K562 (cell line): ENCODE data around the gene PUM1. TPM values are rescaled to one million over a fixed set of nuclear protein-coding genes. Genes with fewer than 3 reads are reported as not detected.
A peak's percentile ranks its signal among the peaks of the same experiment; 100 is the strongest.

ENCODE experiments used
- ATAC-seq: fragments of 200-7000 bp; cut with Tn5 transposase; 3 replicates; pipeline ENCODE4 v1.9.1; 2020; ENCODE audit warnings: moderate library complexity
- BruUV-seq: library from RNA; stranded (reverse); fragments of 400-500 nt; replicated peaks from 2 replicates; lab custom pipeline; 2021; lab: Mats Ljungman, UMichigan
- CTCF ChIA-PET: fragments of 300-600 bp; formaldehyde crosslinking; extraction: SDS; loops from one replicate; lab custom pipeline; 2021; ENCODE audit warnings: low intra/inter-chr PET ratio; lab: Yijun Ruan, JAX
- POLR2A ChIA-PET: fragments of 300-600, 350-650 bp; sonication (Branson Sonifier 250); formaldehyde crosslinking; extraction: SDS; loops from one replicate; lab custom pipeline; 2021; ENCODE audit warnings: antibody characterized with exemption, inconsistent platforms; lab: Yijun Ruan, JAX
- DNase-seq, 4 experiments: peaks; one replicate each; pipeline versions ENCODE4 v3.0.0 to v3.0.0-alpha.2; 2011 to 2018; ENCODE audit warnings: low spot score in 3 of 4, mixed read lengths in 3 of 4; ENCODE audit errors: extremely low read depth in 1 of 4
- FAIRE-seq: peaks from 2 replicates; lab custom pipeline; 2011; peaks lifted over from hg19 to GRCh38; lab: Jason Lieb, UNC
- H2AFZ ChIP-seq: 2 replicates; pipeline ENCODE4 v1.6.0; 2011; ENCODE audit warnings: low read depth, low read length, control low read depth, inconsistent platforms
- H3K27ac ChIP-seq: fragments of 200-600 bp; 3 replicates; pipeline ENCODE4 v1.8.0; 2011; ENCODE audit warnings: low read depth, mild to moderate bottlenecking, control low read depth, inconsistent platforms, low read length, moderate library complexity, mixed read lengths; ENCODE audit errors: extremely low read depth
- H3K27me3 ChIP-seq, 2 experiments: fragments of 300-600 bp in 1 of 2; 2 replicates in 1 of 2; 3 replicates in 1 of 2; pipeline versions ENCODE4 v1.6.0 to v1.8.0; 2011; ENCODE audit warnings: inconsistent platforms in 2 of 2, low read length in 2 of 2, mild to moderate bottlenecking in 1 of 2, mixed read lengths in 1 of 2, moderate library complexity in 1 of 2; ENCODE audit not compliant: control insufficient read depth in 2 of 2, insufficient read depth in 2 of 2
- H3K36me3 ChIP-seq: fragments of 300-600 bp; 3 replicates; pipeline ENCODE4 v1.8.0; 2011; ENCODE audit warnings: mild to moderate bottlenecking, low read length, inconsistent platforms; ENCODE audit not compliant: control insufficient read depth, insufficient read depth
- H3K4me1 ChIP-seq, 2 experiments: fragments of 200-600 bp in 1 of 2; replicated peaks in 1 of 2; 2 replicates in 1 of 2; 3 replicates in 1 of 2; pipeline versions ENCODE4 v1.5.1 to v1.8.0; 2011; ENCODE audit warnings: inconsistent platforms in 2 of 2, low read length in 2 of 2, mild to moderate bottlenecking in 1 of 2, mixed read lengths in 1 of 2, moderate library complexity in 1 of 2; ENCODE audit not compliant: control insufficient read depth in 2 of 2, insufficient read depth in 2 of 2
- H3K4me2 ChIP-seq: 2 replicates; pipeline ENCODE4 v1.6.1; 2011; ENCODE audit warnings: low read length, control low read depth, inconsistent platforms, mixed read lengths; ENCODE audit not compliant: insufficient read depth
- H3K4me3 ChIP-seq: fragments of 200-600 bp; sonication (generic), shearing (Covaris generic); 2 replicates; pipeline ENCODE4 v1.5.1; 2016; ENCODE audit warnings: control low read depth, inconsistent platforms
- H3K79me2 ChIP-seq: fragments of 200-600 bp; 3 replicates; pipeline ENCODE4 v1.8.0; 2011; ENCODE audit warnings: low read length, inconsistent platforms; ENCODE audit not compliant: control insufficient read depth, insufficient read depth
- H3K9ac ChIP-seq, 2 experiments: 2 replicates each; pipeline versions ENCODE4 v1.6.0 to v1.6.1; 2011; ENCODE audit warnings: low read depth in 2 of 2, low read length in 2 of 2, control low read depth in 1 of 2, inconsistent platforms in 1 of 2, mild to moderate bottlenecking in 1 of 2, mixed read lengths in 1 of 2; ENCODE audit not compliant: insufficient read depth in 1 of 2
- H3K9me1 ChIP-seq: one replicate; pipeline ENCODE4 v1.6.0; 2011; ENCODE audit warnings: inconsistent platforms, mild to moderate bottlenecking, low read length, moderate library complexity; ENCODE audit not compliant: control insufficient read depth, insufficient read depth
- H3K9me3 ChIP-seq: replicated peaks from 2 replicates; pipeline ENCODE4 v1.5.1; 2011; ENCODE audit warnings: low read depth, low read length, inconsistent platforms; ENCODE audit not compliant: control insufficient read depth, insufficient read depth
- H4K20me1 ChIP-seq: replicated peaks from 2 replicates; pipeline ENCODE4 v1.6.1; 2011; ENCODE audit warnings: low read length, inconsistent platforms, mixed read lengths; ENCODE audit not compliant: control insufficient read depth, insufficient read depth
- ADNP ChIP-seq: fragments of 200-800 bp; sonication (Bioruptor generic); IDR thresholded peaks from 2 replicates; pipeline ENCODE4 v1.6.1; 2016; ENCODE audit warnings: missing genetic modification characterization, missing compliant biosample characterization
- BCOR ChIP-seq: fragments of 450-650 bp; IDR thresholded peaks from 2 replicates; pipeline ENCODE4 v1.6.1; 2016
- ERF ChIP-seq: fragments of 450-650 bp; formaldehyde crosslinking; IDR thresholded peaks from 2 replicates; pipeline ENCODE4 v1.4.0; 2020; ENCODE audit warnings: mild to moderate bottlenecking, mixed read lengths
- ETV1 ChIP-seq: fragments of 450-650 bp; conservative IDR thresholded peaks from 2 replicates; pipeline ENCODE4 v1.6.1; 2016; ENCODE audit warnings: missing genetic modification characterization, control low read depth, low read depth, missing compliant biosample characterization
- HDAC2 ChIP-seq: fragments of 450-650 bp; IDR thresholded peaks from 2 replicates; pipeline ENCODE4 v1.6.1; 2016; ENCODE audit warnings: mild to moderate bottlenecking
- MAZ ChIP-seq, 2 experiments: fragments of 450-650 bp in 1 of 2; sonication (generic) in 1 of 2; formaldehyde crosslinking; IDR thresholded peaks in 1 of 2; conservative IDR thresholded peaks in 1 of 2; 2 replicates each; pipeline versions ENCODE4 v1.4.0 to v1.5.0; 2020; ENCODE audit warnings: mild to moderate bottlenecking in 1 of 2, missing genetic modification reagents in 1 of 2
- NFATC3 ChIP-seq: fragments of 450-650 bp; IDR thresholded peaks from 2 replicates; pipeline ENCODE4 v1.6.1; 2017; ENCODE audit warnings: mild to moderate bottlenecking
- NR2C1 ChIP-seq, 2 experiments: fragments of 450-650 bp; IDR thresholded peaks; 2 replicates each; pipeline ENCODE4 v1.6.1; 2017; ENCODE audit warnings: mild to moderate bottlenecking in 2 of 2, antibody characterized with exemption in 1 of 2, inconsistent platforms in 1 of 2, missing compliant biosample characterization in 1 of 2, missing genetic modification characterization in 1 of 2
- RB1 ChIP-seq: fragments of 450-650 bp; IDR thresholded peaks from 2 replicates; pipeline ENCODE4 v1.6.1; 2017; ENCODE audit warnings: low read depth, mild to moderate bottlenecking
- RBM39 ChIP-seq: fragments of 200-400 bp; formaldehyde crosslinking; optimal IDR thresholded peaks from 2 replicates; pipeline ENCODE3; 2018; ENCODE audit warnings: low read depth, low read length
- TAF7 ChIP-seq: fragments of 450-650 bp; IDR thresholded peaks from 2 replicates; pipeline ENCODE4 v1.6.1; 2016; ENCODE audit warnings: missing genetic modification characterization, missing compliant biosample characterization
- TARDBP ChIP-seq: fragments of 450-650 bp; IDR thresholded peaks from 2 replicates; pipeline ENCODE4 v1.6.1; 2016
- ZKSCAN1 ChIP-seq: fragments of 150-350 bp; IDR thresholded peaks from 2 replicates; pipeline ENCODE4 v1.6.1; 2016; ENCODE audit warnings: low read depth, low read length
- ZNF311 ChIP-seq: fragments of 250-450 bp; sonication (Bioruptor Pico); IDR thresholded peaks from 2 replicates; pipeline ENCODE4 v1.4.0; 2020; ENCODE audit warnings: mild to moderate bottlenecking, moderate library complexity
- ZNF785 ChIP-seq: fragments of 250-450 bp; sonication (Bioruptor Pico); IDR thresholded peaks from 2 replicates; pipeline ENCODE4 v1.4.0; 2020; ENCODE audit warnings: mild to moderate bottlenecking
- WGBS: fragments of 100-300 bp; shearing (Covaris generic); methylation state at CpG from one replicate; pipeline ENCODE4 v1.1.6; 2016; ENCODE audit warnings: low coverage, mixed read lengths; ENCODE audit not compliant: insufficient coverage; ENCODE audit errors: missing lambda C conversion rate; 5-methylcytosine and 5-hydroxymethylcytosine counted together
- in situ Hi-C: fragments of 300-500 bp; cut with MboI; formaldehyde crosslinking; loops from 4 replicates; pipeline ENCODE4 v1.15.0; 2018; ENCODE audit warnings: inconsistent platforms, mixed read lengths
- intact Hi-C: fragments of 100-400 bp; cut with micrococcal nuclease; formaldehyde crosslinking; loops from 2 replicates; pipeline ENCODE4 v1.14.2; 2022
- polyA plus RNA-seq, 8 experiments: library from polyadenylated mRNA; depleted of rRNA in 4 of 8; stranded (reverse) in 5 of 8; unstranded in 3 of 8; fragments of >200 nt; fragmentation: Nextera tagmentation in 2 of 8; fragmentation: Illumina TruSeq in 1 of 8; extraction: Ambion mirVana in 2 of 8; extraction: Trizol in 1 of 8; gene quantifications; 2 replicates each; pipeline versions ENCODE4 v1.2.1 to v1.2.3, GENCODE V29; 2011 to 2014; ENCODE audit warnings: inconsistent platforms in 1 of 8, missing spikeins in 1 of 8
- total RNA-seq, 7 experiments: library from RNA; depleted of rRNA in 6 of 7; stranded (reverse); fragments of >200 nt in 6 of 7; fragmentation: Illumina TruSeq in 2 of 7; extraction: Trizol in 2 of 7; gene quantifications; 2 replicates each; pipeline versions ENCODE4 v1.2.1 to v1.2.3, GENCODE V29; 2011 to 2021; ENCODE audit warnings: low replicate concordance in 1 of 7
- TF ChIP-seq, protein P1 (sequence below), 2 experiments: fragments of 450-650 bp; IDR thresholded peaks; 2 replicates each; pipeline ENCODE4 v1.6.1; 2016
- TF ChIP-seq, protein P2 (sequence below): fragments of 450-650 bp; formaldehyde crosslinking; IDR thresholded peaks from 2 replicates; pipeline ENCODE4 v1.4.0; 2020; ENCODE audit warnings: mild to moderate bottlenecking
- TF ChIP-seq, protein P3 (sequence below): sonication (generic); formaldehyde crosslinking; IDR thresholded peaks from 2 replicates; pipeline ENCODE4 v1.8.0; 2022; ENCODE audit warnings: missing genetic modification reagents, mild to moderate bottlenecking, moderate library complexity, borderline replicate concordance

Gene PUM1
- total and polyA plus RNA-seq, 9 of the 15 experiments (the other 6 are each of a cell fraction or from before 2014, with no cell fraction given), result 37.7 to 104 (median 55.7) TPM

- ChIA-PET POLR2A (interaction anchor here (0.7 to 2.3 kb wide), 8 partner anchors 9 to 1890 kb away, joined by 3 to 15 read pairs (median 4); partner anchors contain the start of gene PUM1), CTCF (no interaction called here)
- Histone ChIP-seq H3K27ac (peak overlapping the region; percentile 25; the same call in 1 of the 3 replicates), H3K4me1 (peaks cover 12 to 33% of the 10 kb centered on the region in 2 experiments), H4K20me1 (peaks cover 65% of the 10 kb centered on the region), H3K4me2 (no peak overlapping the region), H3K27me3 (no peaks in the 10 kb centered on the region), H2AFZ (no peak overlapping the region), H3K79me2 (peaks cover 100% of the 10 kb centered on the region), H3K9me3 (no peaks in the 10 kb centered on the region), H3K36me3 (peaks cover 54% of the 10 kb centered on the region), H3K9ac (no peak overlapping the region), H3K9me1 (peaks cover 2% of the 10 kb centered on the region), H3K4me3 (no peak overlapping the region)
- intact Hi-C loops, result no loop called here
- DNase-seq (no peak), FAIRE-seq (no peak), ATAC-seq (no peak; the same call in 2 of the 3 replicates)
- no TSS peak for BruUV-seq
- in situ Hi-C loops, result no loop called here
- WGBS, result 62% methylated on average over 5 of the region's 5 CpGs
- TF ChIP-seq TAF7 (tag) (no peak), RB1 (no peak), ADNP (peak; percentile 96), ZNF785 (CRISPR knock-in tag) (no peak), ETV1 (tag) (no peak), ZNF311 (CRISPR knock-in tag) (no peak), TARDBP (no peak), NFATC3 (no peak), NR2C1 (IDR thresholded peaks at IDR 0.05) (no peak), NR2C1 (tag; IDR thresholded peaks at IDR 0.05) (no peak), HDAC2 (peak; percentile 77; the same call in 1 of the 2 replicates), MAZ (CRISPR knock-in tag; conservative IDR thresholded peaks at IDR 0.05 in 1 of 2, IDR thresholded peaks at IDR 0.05 in 1 of 2) (no peak), ERF (CRISPR knock-in tag) (no peak), RBM39 (peak; percentile 76), BCOR (peak; percentile 91), ZKSCAN1 (no peak)
- TF ChIP-seq, protein P1, sequence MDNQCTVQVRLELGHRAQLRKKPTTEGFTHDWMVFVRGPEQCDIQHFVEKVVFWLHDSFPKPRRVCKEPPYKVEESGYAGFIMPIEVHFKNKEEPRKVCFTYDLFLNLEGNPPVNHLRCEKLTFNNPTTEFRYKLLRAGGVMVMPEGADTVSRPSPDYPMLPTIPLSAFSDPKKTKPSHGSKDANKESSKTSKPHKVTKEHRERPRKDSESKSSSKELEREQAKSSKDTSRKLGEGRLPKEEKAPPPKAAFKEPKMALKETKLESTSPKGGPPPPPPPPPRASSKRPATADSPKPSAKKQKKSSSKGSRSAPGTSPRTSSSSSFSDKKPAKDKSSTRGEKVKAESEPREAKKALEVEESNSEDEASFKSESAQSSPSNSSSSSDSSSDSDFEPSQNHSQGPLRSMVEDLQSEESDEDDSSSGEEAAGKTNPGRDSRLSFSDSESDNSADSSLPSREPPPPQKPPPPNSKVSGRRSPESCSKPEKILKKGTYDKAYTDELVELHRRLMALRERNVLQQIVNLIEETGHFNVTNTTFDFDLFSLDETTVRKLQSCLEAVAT (IDR thresholded peaks at IDR 0.05), result peak; percentile 46 to 51; a peak in 1 of 4 replicates
- TF ChIP-seq, protein P2, sequence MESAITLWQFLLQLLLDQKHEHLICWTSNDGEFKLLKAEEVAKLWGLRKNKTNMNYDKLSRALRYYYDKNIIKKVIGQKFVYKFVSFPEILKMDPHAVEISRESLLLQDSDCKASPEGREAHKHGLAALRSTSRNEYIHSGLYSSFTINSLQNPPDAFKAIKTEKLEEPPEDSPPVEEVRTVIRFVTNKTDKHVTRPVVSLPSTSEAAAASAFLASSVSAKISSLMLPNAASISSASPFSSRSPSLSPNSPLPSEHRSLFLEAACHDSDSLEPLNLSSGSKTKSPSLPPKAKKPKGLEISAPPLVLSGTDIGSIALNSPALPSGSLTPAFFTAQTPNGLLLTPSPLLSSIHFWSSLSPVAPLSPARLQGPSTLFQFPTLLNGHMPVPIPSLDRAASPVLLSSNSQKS (CRISPR knock-in tag), result no peak
- TF ChIP-seq, protein P3, sequence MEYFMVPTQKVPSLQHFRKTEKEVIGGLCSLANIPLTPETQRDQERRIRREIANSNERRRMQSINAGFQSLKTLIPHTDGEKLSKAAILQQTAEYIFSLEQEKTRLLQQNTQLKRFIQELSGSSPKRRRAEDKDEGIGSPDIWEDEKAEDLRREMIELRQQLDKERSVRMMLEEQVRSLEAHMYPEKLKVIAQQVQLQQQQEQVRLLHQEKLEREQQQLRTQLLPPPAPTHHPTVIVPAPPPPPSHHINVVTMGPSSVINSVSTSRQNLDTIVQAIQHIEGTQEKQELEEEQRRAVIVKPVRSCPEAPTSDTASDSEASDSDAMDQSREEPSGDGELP (CRISPR knock-in tag), result no peak
Measured at GRCh38 chr1:31031330-31032143, 34.0 kb downstream of the PUM1 start.
